K562 (cell line): ENCODE data around the gene TTC23L. TPM values are rescaled to one million over a fixed set of nuclear protein-coding genes. Genes with fewer than 3 reads are reported as not detected.

Experiments used
- ARHGAP35 ChIP-seq: fragments of 450-650 bp; IDR thresholded peaks from 2 replicates; pipeline ENCODE4 v1.6.1; 2018; ENCODE audit not compliant: partially characterized antibody
- BACH1 ChIP-seq: fragments of 200-800 bp; sonication (Bioruptor generic); IDR thresholded peaks from 2 replicates; pipeline ENCODE4 v1.6.1; 2016; ENCODE audit warnings: missing genetic modification characterization, missing compliant biosample characterization
- BHLHE40 ChIP-seq: IDR thresholded peaks from 2 replicates; pipeline ENCODE4 v1.6.1; 2011; ENCODE audit warnings: low read length, improper control_type of control experiment
- CBX3 ChIP-seq, 2 experiments: IDR thresholded peaks; 1 replicate in 1 of 2; 2 replicates in 1 of 2; pipeline ENCODE4 v1.6.1; 2012; ENCODE audit warnings: inconsistent platforms in 2 of 2, low read length in 2 of 2, borderline replicate concordance in 1 of 2, control low read depth in 1 of 2
- EP400 ChIP-seq: fragments of 450-650 bp; IDR thresholded peaks from 2 replicates; pipeline ENCODE4 v1.6.1; 2017; ENCODE audit warnings: antibody characterized with exemption, mild to moderate bottlenecking, moderate library complexity
- FOXK1 ChIP-seq: sonication (generic); formaldehyde crosslinking; IDR thresholded peaks from 2 replicates; pipeline ENCODE4 v1.8.0; 2022; ENCODE audit warnings: missing genetic modification reagents, mild to moderate bottlenecking, borderline replicate concordance
- GABPB1 ChIP-seq: sonication (generic); formaldehyde crosslinking; IDR thresholded peaks from 2 replicates; pipeline ENCODE4 v1.8.0; 2022; ENCODE audit warnings: mild to moderate bottlenecking, missing genetic modification reagents
- HDAC2 ChIP-seq: fragments of 450-650 bp; IDR thresholded peaks from 2 replicates; pipeline ENCODE4 v1.6.1; 2016; ENCODE audit warnings: mild to moderate bottlenecking
- JUN ChIP-seq, 2 experiments: sonication (generic) in 1 of 2; formaldehyde crosslinking in 1 of 2; IDR thresholded peaks; 2 replicates each; pipeline versions ENCODE4 v1.6.1 to v1.8.0; 2012 to 2022; ENCODE audit warnings: borderline replicate concordance in 2 of 2, mild to moderate bottlenecking in 2 of 2, improper control_type of control experiment in 1 of 2, low read depth in 1 of 2, low read length in 1 of 2, missing genetic modification reagents in 1 of 2
- MCM5 ChIP-seq: fragments of 450-650 bp; IDR thresholded peaks from 2 replicates; pipeline ENCODE4 v1.6.1; 2016; ENCODE audit warnings: low read depth
- MYC ChIP-seq, 2 experiments: fragments of 250-450 bp in 1 of 2; sonication (Bioruptor Pico) in 1 of 2; IDR thresholded peaks; 2 replicates each; pipeline versions ENCODE4 v1.5.1 to v1.6.1; 2012 to 2021; ENCODE audit warnings: low read depth in 2 of 2, borderline replicate concordance in 1 of 2, improper control_type of control experiment in 1 of 2, low read length in 1 of 2, mild to moderate bottlenecking in 1 of 2, moderate library complexity in 1 of 2
- MYNN ChIP-seq, 2 experiments: sonication (generic); formaldehyde crosslinking in 1 of 2; IDR thresholded peaks; 2 replicates each; pipeline versions ENCODE4 v1.5.0 to v1.6.1; 2016 to 2020; ENCODE audit warnings: antibody characterized with exemption in 1 of 2, missing genetic modification reagents in 1 of 2
- NR0B1 ChIP-seq: fragments of 450-650 bp; IDR thresholded peaks from one replicate; pipeline ENCODE4 v1.6.1; 2018; ENCODE audit warnings: mild to moderate bottlenecking, moderate library complexity; ENCODE audit not compliant: partially characterized antibody
- RBM39 ChIP-seq: fragments of 200-400 bp; formaldehyde crosslinking; optimal IDR thresholded peaks from 2 replicates; pipeline ENCODE3; 2018; ENCODE audit warnings: low read depth, low read length
- RFX1 ChIP-seq: fragments of 450-650 bp; IDR thresholded peaks from 2 replicates; pipeline ENCODE4 v1.6.1; 2016; ENCODE audit warnings: mild to moderate bottlenecking, moderate library complexity
- SRSF3 ChIP-seq: fragments of 200-400 bp; formaldehyde crosslinking; IDR thresholded peaks from 2 replicates; pipeline ENCODE4 v1.6.1; 2016; ENCODE audit warnings: mild to moderate bottlenecking, low read length, moderate library complexity; ENCODE audit not compliant: insufficient read depth
- TCF7 ChIP-seq: sonication (generic); IDR thresholded peaks from 2 replicates; pipeline ENCODE4 v1.6.1; 2016; ENCODE audit warnings: antibody characterized with exemption, borderline replicate concordance
- TEAD1 ChIP-seq, 2 experiments: fragments of 450-650 bp in 1 of 2; sonication (generic) in 1 of 2; formaldehyde crosslinking; IDR thresholded peaks; 2 replicates each; pipeline versions ENCODE4 v1.4.0 to v1.8.0; 2020 to 2022; ENCODE audit warnings: mild to moderate bottlenecking in 2 of 2, missing genetic modification reagents in 1 of 2
- TSHZ1 ChIP-seq: fragments of 250-450 bp; sonication (Bioruptor Pico); IDR thresholded peaks from 2 replicates; pipeline ENCODE4 v1.4.0; 2020; ENCODE audit warnings: mild to moderate bottlenecking, moderate library complexity
- ZKSCAN8 ChIP-seq: fragments of 200-800 bp; sonication (Bioruptor generic); IDR thresholded peaks from 2 replicates; pipeline ENCODE4 v1.6.1; 2016; ENCODE audit warnings: missing genetic modification characterization, missing compliant biosample characterization
- ZNF253 ChIP-seq: fragments of 250-450 bp; sonication (Bioruptor Pico); conservative IDR thresholded peaks from 2 replicates; pipeline ENCODE4 v1.6.1; 2021; ENCODE audit warnings: mild to moderate bottlenecking
- polyA plus RNA-seq, 8 experiments: library from polyadenylated mRNA; depleted of rRNA in 4 of 8; stranded (reverse) in 5 of 8; unstranded in 3 of 8; fragments of >200 nt; fragmentation: Nextera tagmentation in 2 of 8; fragmentation: Illumina TruSeq in 1 of 8; extraction: Ambion mirVana in 2 of 8; extraction: Trizol in 1 of 8; gene quantifications; 2 replicates each; pipeline versions ENCODE4 v1.2.1 to v1.2.3, GENCODE V29; 2011 to 2014; ENCODE audit warnings: inconsistent platforms in 1 of 8, missing spikeins in 1 of 8
- total RNA-seq, 7 experiments: library from RNA; depleted of rRNA in 6 of 7; stranded (reverse); fragments of >200 nt in 6 of 7; fragmentation: Illumina TruSeq in 2 of 7; extraction: Trizol in 2 of 7; gene quantifications; 2 replicates each; pipeline versions ENCODE4 v1.2.1 to v1.2.3, GENCODE V29; 2011 to 2021; ENCODE audit warnings: low replicate concordance in 1 of 7

Gene TTC23L
- total and polyA plus RNA-seq, 9 of the 15 experiments (the other 6 are each of a cell fraction or from before 2014, with no cell fraction given) = 0.03 to 0.32 (median 0.14) TPM; not detected in 2

- no peak for TF ChIP-seq TSHZ1 (CRISPR knock-in tag)
- no peak for TF ChIP-seq FOXK1 (CRISPR knock-in tag)
- TF ChIP-seq SRSF3 = no peak
- no peak for TF ChIP-seq ARHGAP35
- peak; percentile 79 for TF ChIP-seq BHLHE40
- TF ChIP-seq RBM39 = no peak
- peak; percentile 45; the same call in 1 of the 2 replicates for TF ChIP-seq MYC (IDR thresholded peaks at IDR 0.05; ENCODE audit: low read depth, low read length)
- TF ChIP-seq MYC (CRISPR knock-in tag; IDR thresholded peaks at IDR 0.05; ENCODE audit: borderline replicate concordance, low read depth) = no peak
- no peak for TF ChIP-seq NR0B1
- 0 out of 2 replicates have a peak, but pooled peaks have one; percentile 39 for TF ChIP-seq ZKSCAN8
- no peak for TF ChIP-seq GABPB1 (CRISPR knock-in tag)
- TF ChIP-seq HDAC2 = no peak
- TF ChIP-seq CBX3 (IDR thresholded peaks at IDR 0.05; ENCODE audit: borderline replicate concordance in 1 of 2, low read length in 2 of 2) = no peak
- TF ChIP-seq BACH1 (tag) = peak; percentile 64; the same call in 1 of the 2 replicates
- peak; percentile 100 for TF ChIP-seq JUN (IDR thresholded peaks at IDR 0.05; ENCODE audit: borderline replicate concordance, low read depth, low read length)
- no peak for TF ChIP-seq JUN (CRISPR knock-in tag; IDR thresholded peaks at IDR 0.05; ENCODE audit: borderline replicate concordance)
- TF ChIP-seq TEAD1 (CRISPR knock-in tag; IDR thresholded peaks at IDR 0.05) = no peak
- TF ChIP-seq ZNF253 (CRISPR knock-in tag) = no peak
- no peak for TF ChIP-seq TCF7
- no peak for TF ChIP-seq RFX1
- TF ChIP-seq MYNN (IDR thresholded peaks at IDR 0.05) = 0 out of 2 replicates have a peak, but pooled peaks have one; percentile 33
- TF ChIP-seq MYNN (CRISPR knock-in tag; IDR thresholded peaks at IDR 0.05) = no peak
- TF ChIP-seq EP400 = peak; percentile 46
- no peak for TF ChIP-seq MCM5
Measured at GRCh38 chr5:34923694-34924461, 84.9 kb downstream of the TTC23L start (continued).
